ENCODE measurements around the gene OTULINL. TPM values are rescaled to one million over a fixed set of nuclear protein-coding genes. Genes with fewer than 3 reads are reported as not detected.

OTULINL gene
- total RNA-seq, 2 donors from 2014 or later: 6.2 to 8.9 TPM

GRCh38 chr5:14545308-14545707 is 36.3 kb upstream of the OTULINL start:
- H3K27me3 ChIP-seq (ENCODE audit: control insufficient read depth, insufficient read depth, low read length, poor library complexity, severe bottlenecking): no peaks in the 10 kb centered on the region
- no peak overlapping the region for H3K4me3 ChIP-seq (ENCODE audit: low read length)
- peaks cover 5% of the 10 kb centered on the region for H3K9me3 ChIP-seq (ENCODE audit: control insufficient read depth, low read length)
- Mint-ChIP-seq H3K27ac (no peak overlapping the region), H3K4me1 (peaks cover 3% of the 10 kb centered on the region), H3K4me3 (no peak overlapping the region), H3K27me3 (ENCODE audit: insufficient read depth) (peaks cover 1% of the 10 kb centered on the region), H3K36me3 (ENCODE audit: low read depth) (no peaks in the 10 kb centered on the region), H3K9me3 (peaks cover 2% of the 10 kb centered on the region)
- TF ChIP-seq CTCF (conservative IDR thresholded peaks at IDR 0.05): no peak
- no peaks in the 10 kb centered on the region for H3K36me3 ChIP-seq (ENCODE audit: control insufficient read depth, insufficient read depth, low read length)
- WGBS, 2 experiments (ENCODE audit: insufficient coverage in 1 of 2, insufficient read length in 1 of 2): 67% methylated on average over 3 of the region's 3 CpGs; no CpG with 5 or more reads in 1 of the 2 experiments
- H3K4me1 ChIP-seq (ENCODE audit: control insufficient read depth, insufficient read depth, low read length): no peaks in the 10 kb centered on the region
- no peak overlapping the region for H3K27ac ChIP-seq (ENCODE audit: low read depth, low read length)
- no peak overlapping the region for H3K9ac ChIP-seq (ENCODE audit: extremely low read depth, low read length, poor library complexity, severe bottlenecking)
- no peak for DNase-seq

GRCh38 chr5:14545862-14546261 is 35.7 kb upstream of the OTULINL start:
- Mint-ChIP-seq H3K9me3 (peaks cover 2% of the 10 kb centered on the region), H3K27ac (no peak overlapping the region), H3K4me3 (no peak overlapping the region), H3K27me3 (ENCODE audit: insufficient read depth) (peaks cover 5% of the 10 kb centered on the region), H3K4me1 (peaks cover 3% of the 10 kb centered on the region), H3K36me3 (ENCODE audit: low read depth) (no peaks in the 10 kb centered on the region)
- Histone ChIP-seq H3K9ac (ENCODE audit: extremely low read depth, low read length, poor library complexity, severe bottlenecking) (no peak overlapping the region), H3K27me3 (ENCODE audit: control insufficient read depth, insufficient read depth, low read length, poor library complexity, severe bottlenecking) (no peaks in the 10 kb centered on the region), H3K4me3 (ENCODE audit: low read length) (no peak overlapping the region), H3K4me1 (ENCODE audit: control insufficient read depth, insufficient read depth, low read length) (no peaks in the 10 kb centered on the region), H3K9me3 (ENCODE audit: control insufficient read depth, low read length) (peaks cover 5% of the 10 kb centered on the region), H3K27ac (ENCODE audit: low read depth, low read length) (no peak overlapping the region), H3K36me3 (ENCODE audit: control insufficient read depth, insufficient read depth, low read length) (no peaks in the 10 kb centered on the region)
- no peak for DNase-seq
- TF ChIP-seq CTCF (conservative IDR thresholded peaks at IDR 0.05): no peak
- WGBS, 2 experiments (ENCODE audit: insufficient coverage in 1 of 2, insufficient read length in 1 of 2): 88% methylated on average over 1 of the region's 1 CpG; no CpG with 5 or more reads in 1 of the 2 experiments

DNA sequence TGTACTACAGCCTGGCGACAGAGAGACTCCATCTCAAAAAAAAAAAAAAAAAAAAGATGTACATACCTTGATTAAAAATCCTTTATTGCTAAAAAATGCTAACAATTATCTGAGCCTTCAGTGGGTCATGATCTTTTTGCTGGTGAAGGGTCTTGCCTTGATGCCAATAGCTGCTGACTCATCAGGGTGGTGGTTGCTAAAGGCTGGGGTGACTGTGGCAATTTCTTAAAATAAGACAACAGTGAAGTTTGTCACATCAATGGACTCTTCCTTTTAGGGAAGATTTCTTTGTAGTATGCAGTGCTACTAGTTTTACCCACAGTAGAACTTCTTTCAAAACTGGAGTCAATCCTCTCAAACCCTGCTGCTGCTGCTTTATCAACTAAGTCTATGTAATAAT is 33.9 kb upstream of the OTULINL start:
- H3K36me3 Mint-ChIP-seq (ENCODE audit: low read depth): no peaks in the 10 kb centered on the region
- H3K4me3 Mint-ChIP-seq: no peak overlapping the region
- H3K27me3 Mint-ChIP-seq (ENCODE audit: insufficient read depth): peaks cover 5% of the 10 kb centered on the region
- no peaks in the 10 kb centered on the region for H3K4me1 ChIP-seq (ENCODE audit: control insufficient read depth, insufficient read depth, low read length)
- H3K9ac ChIP-seq (ENCODE audit: extremely low read depth, low read length, poor library complexity, severe bottlenecking): no peak overlapping the region
- no peak for DNase-seq
- H3K9me3 ChIP-seq (ENCODE audit: control insufficient read depth, low read length): no peaks in the 10 kb centered on the region
- no peak overlapping the region for H3K27ac ChIP-seq (ENCODE audit: low read depth, low read length)
- H3K36me3 ChIP-seq (ENCODE audit: control insufficient read depth, insufficient read depth, low read length): no peaks in the 10 kb centered on the region
- H3K27me3 ChIP-seq (ENCODE audit: control insufficient read depth, insufficient read depth, low read length, poor library complexity, severe bottlenecking): no peaks in the 10 kb centered on the region
- H3K27ac Mint-ChIP-seq: no peak overlapping the region
- 100% methylated on average over 1 of the region's 1 CpG; no CpG with 5 or more reads in 1 of the 2 experiments for WGBS, 2 experiments (ENCODE audit: insufficient coverage in 1 of 2, insufficient read length in 1 of 2)
- peaks cover 2% of the 10 kb centered on the region for H3K9me3 Mint-ChIP-seq
- no peak for TF ChIP-seq CTCF (conservative IDR thresholded peaks at IDR 0.05)
- no peak overlapping the region for H3K4me3 ChIP-seq (ENCODE audit: low read length)
- H3K4me1 Mint-ChIP-seq: no peaks in the 10 kb centered on the region
